BJ (cell line): ENCODE measurements around the gene KRTAP10-3. TPM values are rescaled to one million over a fixed set of nuclear protein-coding genes. Genes with fewer than 3 reads are reported as not detected.

Experiments used
- CTCF ChIA-PET: fragments of 350-600 bp; formaldehyde crosslinking; extraction: SDS; loops from one replicate; lab custom pipeline; 2021; ENCODE audit warnings: antibody characterized with exemption, inconsistent platforms; lab: Yijun Ruan, JAX
- POLR2A ChIA-PET: fragments of 300-600 bp; sonication (Branson Sonifier 250); formaldehyde crosslinking; extraction: SDS; loops from one replicate; lab custom pipeline; 2021; ENCODE audit warnings: antibody characterized with exemption; lab: Charles Lee
- DNase-seq: peaks from one replicate; pipeline ENCODE4 v3.0.0-alpha.2; 2011; ENCODE audit warnings: low read depth
- H3K27me3 ChIP-seq: 2 replicates; pipeline ENCODE4 v1.6.0; 2011; ENCODE audit warnings: low read length; ENCODE audit not compliant: control insufficient read depth, insufficient read depth
- H3K36me3 ChIP-seq: 2 replicates; pipeline ENCODE4 v1.5.1; 2011; ENCODE audit warnings: low read length; ENCODE audit not compliant: control insufficient read depth, insufficient read depth
- H3K4me3 ChIP-seq: 2 replicates; pipeline ENCODE4 v1.5.1; 2011; ENCODE audit warnings: low read depth, mild to moderate bottlenecking, control low read depth, low read length
- polyA plus RNA-seq: library from polyadenylated mRNA; depleted of rRNA; stranded (reverse); fragments of >200 nt; gene quantifications from 2 replicates; pipeline ENCODE4 v1.2.3, GENCODE V29; 2011
- TF ChIP-seq, protein P1 (sequence below): IDR thresholded peaks from 2 replicates; pipeline ENCODE4 v1.5.1; 2011; ENCODE audit warnings: low read depth, mild to moderate bottlenecking, control low read depth, inconsistent platforms, low read length, moderate library complexity; ENCODE audit not compliant: insufficient read depth

KRTAP10-3 gene
- polyA plus RNA-seq, 1 experiment: not detected

DNA sequence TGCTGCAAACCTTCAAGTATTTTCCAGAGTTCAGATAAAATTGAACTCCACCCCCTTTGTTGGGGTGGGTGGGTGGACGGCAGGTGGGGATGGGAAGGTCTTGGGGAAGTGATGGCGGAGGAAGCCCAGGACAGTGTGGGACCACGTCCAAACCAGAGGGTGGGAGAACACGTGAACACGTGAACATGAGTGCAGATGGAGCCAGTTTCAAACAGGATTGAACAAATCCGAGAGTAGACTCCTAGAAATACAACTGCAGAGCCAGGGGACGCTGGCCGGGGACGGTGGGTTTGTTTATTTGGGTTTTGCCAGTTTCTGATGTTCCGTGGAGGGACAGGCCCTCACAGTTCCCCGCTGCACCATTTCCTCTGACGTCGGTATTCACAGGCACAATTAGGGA lies 10.2 kb downstream of the KRTAP10-3 start:
- CTCF ChIA-PET: no interaction called here
- TF ChIP-seq, protein P1, sequence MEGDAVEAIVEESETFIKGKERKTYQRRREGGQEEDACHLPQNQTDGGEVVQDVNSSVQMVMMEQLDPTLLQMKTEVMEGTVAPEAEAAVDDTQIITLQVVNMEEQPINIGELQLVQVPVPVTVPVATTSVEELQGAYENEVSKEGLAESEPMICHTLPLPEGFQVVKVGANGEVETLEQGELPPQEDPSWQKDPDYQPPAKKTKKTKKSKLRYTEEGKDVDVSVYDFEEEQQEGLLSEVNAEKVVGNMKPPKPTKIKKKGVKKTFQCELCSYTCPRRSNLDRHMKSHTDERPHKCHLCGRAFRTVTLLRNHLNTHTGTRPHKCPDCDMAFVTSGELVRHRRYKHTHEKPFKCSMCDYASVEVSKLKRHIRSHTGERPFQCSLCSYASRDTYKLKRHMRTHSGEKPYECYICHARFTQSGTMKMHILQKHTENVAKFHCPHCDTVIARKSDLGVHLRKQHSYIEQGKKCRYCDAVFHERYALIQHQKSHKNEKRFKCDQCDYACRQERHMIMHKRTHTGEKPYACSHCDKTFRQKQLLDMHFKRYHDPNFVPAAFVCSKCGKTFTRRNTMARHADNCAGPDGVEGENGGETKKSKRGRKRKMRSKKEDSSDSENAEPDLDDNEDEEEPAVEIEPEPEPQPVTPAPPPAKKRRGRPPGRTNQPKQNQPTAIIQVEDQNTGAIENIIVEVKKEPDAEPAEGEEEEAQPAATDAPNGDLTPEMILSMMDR: no peak
- Histone ChIP-seq H3K36me3 (no peaks in the 10 kb centered on the region), H3K4me3 (no peak overlapping the region), H3K27me3 (no peaks in the 10 kb centered on the region)
- POLR2A ChIA-PET: no interaction called here
- DNase-seq: no peak

DNA sequence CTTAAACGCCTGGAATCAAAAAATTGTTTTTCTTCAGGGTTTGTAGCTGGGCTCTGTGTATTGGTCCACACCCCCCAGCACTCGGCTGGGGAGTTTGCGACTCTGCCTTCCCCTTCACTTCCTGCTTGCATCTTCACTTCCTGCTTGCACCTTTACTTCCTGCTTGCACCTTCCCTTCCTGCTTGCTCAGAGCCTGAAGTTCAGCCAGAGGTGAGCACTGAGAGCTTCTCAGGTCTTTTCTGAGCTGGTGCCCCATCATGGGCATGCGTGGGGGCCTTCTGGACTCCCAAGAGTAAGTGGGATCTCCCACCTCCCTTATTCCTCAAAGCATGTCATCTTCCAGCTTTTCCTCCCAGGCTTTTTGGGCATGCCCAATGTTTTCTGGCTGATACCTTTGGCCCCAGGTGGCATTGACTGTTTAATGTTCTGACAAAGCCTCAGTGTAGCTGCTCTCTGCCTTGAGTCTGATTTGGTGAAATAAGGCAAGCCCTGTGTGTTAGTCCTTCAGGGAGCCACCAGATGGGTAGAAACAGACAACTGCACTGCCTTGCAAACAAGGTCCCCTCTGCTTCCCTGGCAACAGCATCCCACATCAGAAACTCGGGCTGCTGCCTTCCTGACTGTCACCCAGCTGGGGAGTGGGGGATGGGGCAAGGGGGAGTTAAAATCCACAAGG lies 10.8 kb downstream of the KRTAP10-3 start:
- no peak overlapping the region for H3K4me3 ChIP-seq
- CTCF ChIA-PET: no interaction called here
- DNase-seq: no peak
- TF ChIP-seq, protein P1: no peak
- POLR2A ChIA-PET: no interaction called here
- H3K36me3 ChIP-seq: no peaks in the 10 kb centered on the region
- H3K27me3 ChIP-seq: no peaks in the 10 kb centered on the region

DNA sequence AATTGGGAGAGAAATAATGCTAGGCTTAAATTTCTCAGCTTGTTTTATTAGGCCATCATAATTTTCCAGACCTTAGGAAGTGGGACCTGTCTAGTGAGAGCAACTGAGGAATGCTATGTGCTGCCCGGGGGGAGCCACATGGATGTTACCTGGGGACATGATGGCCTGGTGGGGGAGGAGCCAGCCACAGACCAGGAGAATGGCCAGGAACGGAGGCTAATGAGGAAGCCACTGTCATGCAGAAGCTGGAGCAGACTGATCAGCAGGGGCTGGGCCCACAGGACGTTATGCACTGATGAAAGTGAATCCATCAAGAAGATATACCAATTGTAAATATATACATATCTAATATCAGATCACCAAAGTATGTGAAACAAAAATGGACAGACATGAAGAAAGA lies 14.0 kb downstream of the KRTAP10-3 start:
- Histone ChIP-seq H3K4me3 (no peak overlapping the region), H3K36me3 (no peaks in the 10 kb centered on the region), H3K27me3 (no peaks in the 10 kb centered on the region)
- DNase-seq: no peak
- TF ChIP-seq, protein P1: no peak
- ChIA-PET CTCF (no interaction called here), POLR2A (no interaction called here)

DNA sequence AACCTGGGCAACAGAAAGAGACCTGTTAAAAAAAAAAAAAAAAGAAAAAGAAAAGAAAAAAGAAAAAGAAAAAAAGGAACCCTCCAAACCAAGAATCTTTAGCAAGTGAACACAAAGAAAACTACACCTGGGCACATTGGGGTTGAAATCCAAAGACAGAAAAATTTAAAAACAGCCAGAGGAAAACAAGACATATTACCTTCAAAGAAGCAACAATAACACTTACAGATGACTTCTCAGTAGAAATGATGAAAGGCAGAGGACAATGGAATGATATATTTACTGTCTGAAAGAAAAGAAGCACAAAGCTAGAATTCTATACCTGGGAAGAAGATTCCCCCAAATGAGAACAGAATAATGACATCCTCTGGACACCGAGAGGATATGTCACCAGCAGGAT lies 15.9 kb downstream of the KRTAP10-3 start:
- DNase-seq: no peak
- Histone ChIP-seq H3K36me3 (no peaks in the 10 kb centered on the region), H3K4me3 (no peak overlapping the region), H3K27me3 (no peaks in the 10 kb centered on the region)
- TF ChIP-seq, protein P1: no peak
- ChIA-PET CTCF (no interaction called here), POLR2A (no interaction called here)

DNA sequence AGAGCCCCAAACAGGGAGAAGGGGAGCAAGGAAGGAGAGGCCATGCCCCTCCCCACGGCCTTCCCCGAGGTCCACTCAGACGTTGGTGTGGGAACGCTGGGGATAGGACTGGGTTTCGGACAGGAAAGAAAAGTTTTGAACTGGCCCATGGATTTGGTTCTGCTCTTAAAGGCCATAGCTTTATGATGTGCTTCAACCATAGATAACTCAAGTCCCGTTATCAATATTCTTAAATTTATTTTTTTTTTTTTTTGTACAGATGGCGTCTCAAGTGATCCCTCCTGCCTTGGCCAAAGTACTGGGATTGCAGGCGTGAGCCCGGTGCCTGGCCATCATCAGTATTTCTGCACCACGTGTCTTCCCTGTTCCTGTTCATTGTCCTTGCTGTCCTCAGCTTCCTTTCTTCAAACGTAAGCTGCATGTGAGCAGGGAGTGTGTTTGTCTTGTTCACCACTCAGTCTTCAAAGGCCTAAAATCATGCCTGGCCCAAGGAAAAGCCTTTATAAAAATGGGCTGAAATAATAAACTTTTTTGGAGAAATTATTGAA lies 17.8 kb downstream of the KRTAP10-3 start:
- Histone ChIP-seq H3K4me3 (no peak overlapping the region), H3K36me3 (no peaks in the 10 kb centered on the region), H3K27me3 (no peaks in the 10 kb centered on the region)
- TF ChIP-seq, protein P1: no peak
- no peak for DNase-seq
- ChIA-PET POLR2A (no interaction called here), CTCF (no interaction called here)
